Peyer's patch (tissue), 4 donors: Measurements from ENCODE around the gene SPATA24.
"Not testable (repeated sequence)": the region's sequence is repeated elsewhere in the genome, so short reads cannot be mapped to it uniquely, and the experiment has no call there.

Experiments used
- CTCF ChIP-seq, 6 experiments: fragments of 450-650 bp in 4 of 6; fragments of 200-600 bp in 2 of 6; sonication (generic) in 1 of 6; IDR thresholded peaks; one replicate each; pipeline ENCODE4 v1.5.1; 2017 to 2019; ENCODE audit warnings: antibody characterized with exemption in 6 of 6, mild to moderate bottlenecking in 3 of 6, moderate library complexity in 1 of 6
- POLR2A ChIP-seq, 2 donors: fragments of 450-650 bp; IDR thresholded peaks; one replicate each; pipeline ENCODE4 v1.5.1; 2017; ENCODE audit warnings: antibody characterized with exemption in 2 of 2, mild to moderate bottlenecking in 2 of 2, moderate library complexity in 2 of 2

GRCh38 chr5:139386956-139387355 is 16.9 kb downstream of the SPATA24 start:
- not testable (repeated sequence) for TF ChIP-seq CTCF, POLR2A (IDR thresholded peaks at IDR 0.05)
